Pancreas (tissue), 10 donors: ENCODE measurements around the gene MRGPRF. TPM values are rescaled to one million over a fixed set of nuclear protein-coding genes. Genes with fewer than 3 reads are reported as not detected.

Experiments used
- ATAC-seq, 4 donors: fragments of 200-7000 bp; cut with Tn5 transposase; one replicate each; pipeline versions ENCODE4 v1.8.0 to v1.9.1; 2020; ENCODE audit warnings: mild to moderate bottlenecking in 4 of 4, moderate library complexity in 4 of 4
- DNase-seq, 6 donors: peaks; one replicate each; pipeline ENCODE4 v3.0.0-alpha.2; 2020
- FAIRE-seq: peaks from 2 replicates; lab custom pipeline; 2012; peaks lifted over from hg19 to GRCh38; lab: Jason Lieb, UNC
- H3K27ac ChIP-seq, 4 donors: fragments of 200-600 bp; sonication (generic); 1 replicate in 3 of 4; 2 replicates in 1 of 4; pipeline versions ENCODE4 v1.5.0 to v1.8.0; 2020
- H3K27me3 ChIP-seq, 4 donors: fragments of 200-600 bp; one replicate each; pipeline ENCODE4 v1.8.0; 2021
- H3K36me3 ChIP-seq, 3 donors: fragments of 200-600 bp; sonication (generic) in 1 of 3; one replicate each; pipeline versions ENCODE4 v1.5.0 to v1.8.0; 2020 to 2021
- H3K4me1 ChIP-seq, 3 donors: fragments of 200-600 bp; one replicate each; pipeline ENCODE4 v1.8.0; 2021
- H3K4me3 ChIP-seq, 4 donors: fragments of 200-600 bp; sonication (generic) in 2 of 4; one replicate each; pipeline versions ENCODE4 v1.5.0 to v1.8.0; 2020 to 2021
- H3K9me3 ChIP-seq, 4 donors: fragments of 200-600 bp; one replicate each; pipeline ENCODE4 v1.8.0; 2021
- CTCF ChIP-seq, 4 donors: fragments of 200-600 bp; sonication (generic) in 3 of 4; IDR thresholded peaks; one replicate each; pipeline versions ENCODE4 v1.5.0 to v1.8.0; 2021; ENCODE audit warnings: antibody characterized with exemption in 4 of 4
- WGBS, 2 donors: extraction: QIAGEN DNeasy Blood & Tissue Kit; methylation state at CpG; one replicate each; pipeline ENCODE4 v1.1.7; 2013; 5-methylcytosine and 5-hydroxymethylcytosine counted together
- intact Hi-C, 3 donors: fragments of 100-400 bp; cut with DNase I; formaldehyde crosslinking; loops; one replicate each; pipeline versions ENCODE4 v1.11.1 to v1.14.2; 2022
- polyA plus RNA-seq, 2 donors: library from polyadenylated mRNA; stranded (reverse); fragments of 200-250 nt; gene quantifications; one replicate each; pipeline ENCODE4 v1.2.3, GENCODE V29; 2013
- total RNA-seq, 6 donors: library from RNA; stranded (reverse); fragmentation: NEBNext Ultra II Directional in 4 of 6; extraction: Animal tissue kit (Norgen Biotek cat#: 25700) in 4 of 6; gene quantifications; one replicate each; pipeline versions ENCODE4 v1.2.1 to v1.2.4, GENCODE V29; 2021 to 2023
- donor health status: healthy with polysubstance abuse.
- donor health status: DM: no; HTN: no; CAD: no; lungs with moderate emphysema.
- donor health status: DM: no; HTN: no; CAD: no.
- donor health status: control.
- donor health status: control.
- donor health status: Bipolar disorder and iron deficiency.
- donor health status: DM: yes; HTN: yes; CAD: no.
- donor health status: DM: no; HTN: no; CAD: no.
- donor health status: DM: no; HTN: no; CAD: no.
- donor health status: DM: yes; HTN: yes; CAD: no.

The MRGPRF gene
- total and polyA plus RNA-seq, 8 donors = 0.37 to 4.2 (median 1.6) TPM

GRCh38 chr11:69005631-69006368, 7.2 kb downstream of the MRGPRF start:
- H3K4me3 ChIP-seq = no peak overlapping the region
- TF ChIP-seq CTCF (IDR thresholded peaks at IDR 0.05) = no peak
- intact Hi-C loops = no loop called here
- H3K27me3 ChIP-seq = no peaks in the 10 kb centered on the region
- WGBS, 2 donors = 79% methylated on average over 44 to 48 of the region's 48 CpGs
- H3K4me1 ChIP-seq = peaks cover 0 to 3% (median 0%) of the 10 kb centered on the region in 3 donors
- FAIRE-seq (no peak), DNase-seq (peak in 3 of 6 donors; percentile 3 to 50 (median 40)), ATAC-seq (no peak)
- no peaks in the 10 kb centered on the region for H3K36me3 ChIP-seq
- no peak overlapping the region for H3K27ac ChIP-seq
- no peaks in the 10 kb centered on the region for H3K9me3 ChIP-seq

- no peak for FAIRE-seq
- no peak overlapping the region for H3K27ac ChIP-seq
- no peaks in the 10 kb centered on the region for H3K9me3 ChIP-seq
- no peaks in the 10 kb centered on the region for H3K27me3 ChIP-seq
- peak in 2 of 6 donors; percentile 2 to 40 for DNase-seq
- TF ChIP-seq CTCF (IDR thresholded peaks at IDR 0.05) = no peak
- WGBS, 2 donors = 77 to 88% methylated on average over 27 of the region's 27 CpGs
- peaks cover 0 to 3% (median 0%) of the 10 kb centered on the region in 3 donors for H3K4me1 ChIP-seq
- no peaks in the 10 kb centered on the region for H3K36me3 ChIP-seq
- no peak overlapping the region for H3K4me3 ChIP-seq
- no peak for ATAC-seq
- intact Hi-C loops = no loop called here
Measured at GRCh38 chr11:69005183-69005630, 7.8 kb downstream of the MRGPRF start.

GRCh38 chr11:69004411-69005182, 8.4 kb downstream of the MRGPRF start:
- ATAC-seq (no peak), DNase-seq (peak in 2 of 6 donors; percentile 8 to 42), FAIRE-seq (no peak)
- no peak overlapping the region for H3K27ac ChIP-seq
- peaks cover 0 to 3% (median 0%) of the 10 kb centered on the region in 3 donors for H3K4me1 ChIP-seq
- intact Hi-C loops = no loop called here
- H3K4me3 ChIP-seq = no peak overlapping the region
- no peaks in the 10 kb centered on the region for H3K9me3 ChIP-seq
- 57 to 76% methylated on average over 13 of the region's 13 CpGs for WGBS, 2 donors
- TF ChIP-seq CTCF (IDR thresholded peaks at IDR 0.05) = no peak
- H3K36me3 ChIP-seq = no peaks in the 10 kb centered on the region
- H3K27me3 ChIP-seq = no peaks in the 10 kb centered on the region

GRCh38 chr11:69003866-69004367, 9.1 kb downstream of the MRGPRF start:
- H3K27me3 ChIP-seq = no peaks in the 10 kb centered on the region
- no peak overlapping the region for H3K27ac ChIP-seq
- FAIRE-seq = no peak
- TF ChIP-seq CTCF (IDR thresholded peaks at IDR 0.05) = no peak
- peaks cover 0 to 3% (median 0%) of the 10 kb centered on the region in 3 donors for H3K4me1 ChIP-seq
- peak in 3 of 6 donors; percentile 9 to 50 (median 49) for DNase-seq
- ATAC-seq = no peak
- no peaks in the 10 kb centered on the region for H3K9me3 ChIP-seq
- WGBS, 2 donors = 65 to 76% methylated on average over 20 of the region's 20 CpGs
- H3K36me3 ChIP-seq = no peaks in the 10 kb centered on the region
- intact Hi-C loops = no loop called here
- H3K4me3 ChIP-seq = no peak overlapping the region
